ENCODE results near the gene ACHE. TPM values are rescaled to one million over a fixed set of nuclear protein-coding genes. Genes with fewer than 3 reads are reported as not detected.

The ACHE gene
- polyA plus RNA-seq, 1 of the 3 experiments (the other 2 are of a cell fraction), result 1.8 TPM

GRCh38 chr7:100867776-100868485, 27.8 kb downstream of the ACHE start:
- Histone ChIP-seq H3K9ac (peak overlapping the region; percentile 31; the same call in 1 of the 2 replicates), H3K9me3 (no peaks in the 10 kb centered on the region), H3K79me2 (ENCODE audit: insufficient read depth) (no peaks in the 10 kb centered on the region), H3K4me3 (ENCODE audit: low read depth in 2 of 2, low read length in 1 of 2) (no peak overlapping the region), H3K36me3 (replicated peaks in 1 of 2; ENCODE audit: control insufficient read depth in 1 of 2, insufficient read depth in 2 of 2, low read length in 1 of 2) (peaks cover 3 to 10% of the 10 kb centered on the region in 2 experiments), H3K4me2 (peak overlapping the region; percentile 25; the same call in 1 of the 2 replicates), H3K9me2 (no peaks in the 10 kb centered on the region), H3K27ac (ENCODE audit: low read depth in 2 of 2, low read length in 1 of 2) (peak overlapping the region in 1 of 2 experiments; percentile 43; a peak in 1 of 4 replicates), H3K27me3 (ENCODE audit: insufficient read depth) (no peaks in the 10 kb centered on the region), H3F3A (replicated peaks; ENCODE audit: insufficient read depth) (peaks cover 27% of the 10 kb centered on the region), H2AFZ (ENCODE audit: low read depth) (no peak overlapping the region), H3K4me1 (ENCODE audit: control insufficient read depth in 1 of 2, insufficient read depth in 2 of 2, low read depth in 1 of 2, low read length in 1 of 2) (peaks cover 2 to 19% of the 10 kb centered on the region in 2 experiments; a peak in 3 of 4 replicates), H4K20me1 (ENCODE audit: insufficient read depth) (no peaks in the 10 kb centered on the region)
- ChIA-PET POLR2A (no interaction called here), CTCF (no interaction called here)
- peak; percentile 46 for DNase-seq
- TF ChIP-seq GABPA (IDR thresholded peaks at IDR 0.05; ENCODE audit: low read depth) (no peak), RFX5 (IDR thresholded peaks at IDR 0.05; ENCODE audit: low read length) (no peak), MEF2A (IDR thresholded peaks at IDR 0.05; ENCODE audit: borderline replicate concordance, low read depth) (no peak), EP300 (IDR thresholded peaks at IDR 0.05; ENCODE audit: borderline replicate concordance in 1 of 2, low read depth in 1 of 2, low read length in 1 of 2) (no peak), RAD21 (IDR thresholded peaks at IDR 0.05; ENCODE audit: low read length) (no peak), ZBTB33 (IDR thresholded peaks at IDR 0.05; ENCODE audit: borderline replicate concordance, low read depth) (no peak), ELF1 (IDR thresholded peaks at IDR 0.05) (no peak), YY1 (IDR thresholded peaks at IDR 0.05; ENCODE audit: low read depth) (no peak), JUND (IDR thresholded peaks at IDR 0.05) (no peak)
- WGBS (ENCODE audit: low lambda C conversion rate), result 93% methylated on average over 24 of the region's 27 CpGs

- Histone ChIP-seq H3K27ac (ENCODE audit: low read depth in 2 of 2, low read length in 1 of 2) (peak within 1 kb of the TSS in 1 of 2 experiments; percentile 43; a peak in 1 of 4 replicates), H2AFZ (ENCODE audit: low read depth) (peak within 1 kb of the TSS; percentile 0; the same call in 1 of the 2 replicates), H3K4me3 (ENCODE audit: low read depth in 2 of 2, low read length in 1 of 2) (no peak within 1 kb of the TSS), H3K4me2 (peak within 1 kb of the TSS; percentile 25; the same call in 1 of the 2 replicates), H3F3A (replicated peaks; ENCODE audit: insufficient read depth) (peaks cover 24% of the 10 kb centered on the region), H3K4me1 (ENCODE audit: control insufficient read depth in 1 of 2, insufficient read depth in 2 of 2, low read depth in 1 of 2, low read length in 1 of 2) (peaks cover 2 to 19% of the 10 kb centered on the region in 2 experiments; a peak in 3 of 4 replicates), H3K27me3 (ENCODE audit: insufficient read depth) (no peaks in the 10 kb centered on the region), H3K79me2 (ENCODE audit: insufficient read depth) (no peaks in the 10 kb centered on the region), H3K9me2 (no peaks in the 10 kb centered on the region), H3K9me3 (no peaks in the 10 kb centered on the region), H3K9ac (peak within 1 kb of the TSS; percentile 31; the same call in 1 of the 2 replicates), H4K20me1 (ENCODE audit: insufficient read depth) (no peaks in the 10 kb centered on the region), H3K36me3 (replicated peaks in 1 of 2; ENCODE audit: control insufficient read depth in 1 of 2, insufficient read depth in 2 of 2, low read length in 1 of 2) (peaks cover 8 to 10% of the 10 kb centered on the region in 2 experiments)
- ChIA-PET CTCF (interaction anchor here (1.1 kb wide), 1 partner anchor 15 kb away, joined by 9 read pairs; the partner anchor contains the start of gene SLC12A9), POLR2A (no interaction called here)
- 75% methylated on average over 33 of the region's 42 CpGs for WGBS (ENCODE audit: low lambda C conversion rate)
- DNase-seq, result peak; percentile 59
- TF ChIP-seq TEAD4 (IDR thresholded peaks at IDR 0.05; ENCODE audit: borderline replicate concordance, insufficient read depth), result peak; percentile 69; the same call in 1 of the 2 replicates
- peak; percentile 6; the same call in 1 of the 2 replicates for TF ChIP-seq TCF12 (IDR thresholded peaks at IDR 0.05)
- peak; percentile 89 for TF ChIP-seq USF1 (IDR thresholded peaks at IDR 0.05; ENCODE audit: borderline replicate concordance, low read depth)
- peak; percentile 46; the same call in 1 of the 2 replicates for TF ChIP-seq USF2 (IDR thresholded peaks at IDR 0.05; ENCODE audit: borderline replicate concordance, low read depth, low read length)
- TF ChIP-seq RFX5 (IDR thresholded peaks at IDR 0.05; ENCODE audit: low read length), result no peak
- TF ChIP-seq PBX3 (IDR thresholded peaks at IDR 0.05), result 0 out of 2 replicates have a peak, but pooled peaks have one; percentile 22
- peak; percentile 43; the same call in 1 of the 2 replicates for TF ChIP-seq FOSL2 (IDR thresholded peaks at IDR 0.05; ENCODE audit: borderline replicate concordance, low read depth)
- no peak for TF ChIP-seq TAF1 (IDR thresholded peaks at IDR 0.05; ENCODE audit: borderline replicate concordance, low read depth, low read length)
These were observed 28.5 kb downstream of the ACHE start, which contains the start of gene TRIP6 for GRCh38 chr7:100867040-100867775. Gene TRIP6 (plus strand): TSS chr7:100867387. CDS start chr7:100867498, 111 bp downstream.

Measured in SK-N-SH (cell line).